AG10803 (cell line): ENCODE measurements around the gene AHI1.

ENCODE experiments used
- DNase-seq: peaks from one replicate; pipeline ENCODE4 v3.0.0; 2010; ENCODE audit warnings: low read depth
- H3K4me3 ChIP-seq: 2 replicates; pipeline ENCODE4 v1.5.1; 2011; ENCODE audit warnings: mild to moderate bottlenecking, low read length, control low read depth
- TF ChIP-seq, protein P1 (sequence below): conservative IDR thresholded peaks from 2 replicates; pipeline ENCODE4 v1.5.1; 2011; ENCODE audit warnings: mild to moderate bottlenecking, low read length, control low read depth, inconsistent platforms

AHI1 gene

GRCh38 chr6:135458051-135458450 lies 39.5 kb downstream of the AHI1 start:
- TF ChIP-seq, protein P1, sequence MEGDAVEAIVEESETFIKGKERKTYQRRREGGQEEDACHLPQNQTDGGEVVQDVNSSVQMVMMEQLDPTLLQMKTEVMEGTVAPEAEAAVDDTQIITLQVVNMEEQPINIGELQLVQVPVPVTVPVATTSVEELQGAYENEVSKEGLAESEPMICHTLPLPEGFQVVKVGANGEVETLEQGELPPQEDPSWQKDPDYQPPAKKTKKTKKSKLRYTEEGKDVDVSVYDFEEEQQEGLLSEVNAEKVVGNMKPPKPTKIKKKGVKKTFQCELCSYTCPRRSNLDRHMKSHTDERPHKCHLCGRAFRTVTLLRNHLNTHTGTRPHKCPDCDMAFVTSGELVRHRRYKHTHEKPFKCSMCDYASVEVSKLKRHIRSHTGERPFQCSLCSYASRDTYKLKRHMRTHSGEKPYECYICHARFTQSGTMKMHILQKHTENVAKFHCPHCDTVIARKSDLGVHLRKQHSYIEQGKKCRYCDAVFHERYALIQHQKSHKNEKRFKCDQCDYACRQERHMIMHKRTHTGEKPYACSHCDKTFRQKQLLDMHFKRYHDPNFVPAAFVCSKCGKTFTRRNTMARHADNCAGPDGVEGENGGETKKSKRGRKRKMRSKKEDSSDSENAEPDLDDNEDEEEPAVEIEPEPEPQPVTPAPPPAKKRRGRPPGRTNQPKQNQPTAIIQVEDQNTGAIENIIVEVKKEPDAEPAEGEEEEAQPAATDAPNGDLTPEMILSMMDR, result no peak

DNA sequence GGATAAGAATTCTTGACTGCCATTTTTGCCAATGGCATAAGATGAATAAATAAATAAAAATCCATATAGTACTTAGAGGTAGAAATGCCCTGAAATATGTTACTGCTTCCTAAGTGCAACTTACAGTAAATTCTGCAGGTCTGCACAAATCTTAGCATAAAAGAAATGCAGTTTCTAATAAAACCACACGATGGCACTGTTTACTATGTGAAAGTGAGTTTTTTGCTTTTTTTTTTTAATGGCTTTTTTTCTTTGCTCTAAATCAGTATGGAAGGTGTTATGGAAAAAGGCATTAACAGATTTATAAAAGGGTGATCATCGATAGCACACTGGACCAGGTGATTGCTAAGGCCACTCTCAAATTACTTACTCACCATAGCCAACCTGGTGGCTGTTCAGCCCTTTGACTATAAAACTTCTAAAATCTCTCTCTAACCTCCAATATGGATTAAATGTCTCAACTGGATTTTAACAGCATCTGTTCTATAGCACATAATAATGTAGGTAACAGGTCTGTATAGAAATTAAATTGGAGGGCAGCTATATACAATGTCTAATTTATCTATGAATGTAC lies 45.8 kb downstream of the AHI1 start:
- H3K4me3 ChIP-seq, result no peak overlapping the region
- DNase-seq, result peak; percentile 46
- TF ChIP-seq, protein P1, result peak; percentile 72

More at GRCh38 chr6:135458051-135458450, 39.5 kb downstream of the AHI1 start:
- peak; percentile 51 for DNase-seq
- H3K4me3 ChIP-seq, result no peak overlapping the region

DNA sequence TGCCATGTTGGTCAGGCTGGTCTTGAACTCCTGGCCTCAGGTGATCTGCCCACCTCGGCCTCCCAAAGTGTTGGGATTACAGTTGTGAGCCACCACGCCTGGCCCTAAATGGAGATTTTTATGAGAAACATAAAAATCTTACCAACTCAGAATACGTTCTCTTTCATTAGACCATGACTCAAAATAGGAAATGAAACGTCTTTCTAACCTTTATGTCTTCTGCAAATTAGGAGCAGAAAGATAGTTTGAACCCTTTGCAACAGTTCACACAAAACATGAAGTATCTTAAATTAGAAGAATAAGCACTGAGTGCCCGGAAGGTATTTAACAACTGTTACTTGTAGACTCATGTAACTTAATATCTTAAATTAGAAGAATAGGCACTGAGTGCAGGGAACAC lies 48.3 kb downstream of the AHI1 start:
- H3K4me3 ChIP-seq, result no peak overlapping the region
- TF ChIP-seq, protein P1, result no peak
- DNase-seq, result no peak

GRCh38 chr6:135440087-135440792 lies 57.3 kb downstream of the AHI1 start:
- H3K4me3 ChIP-seq, result no peak overlapping the region
- no peak for DNase-seq
- TF ChIP-seq, protein P1, result no peak

GRCh38 chr6:135439549-135439948 lies 58.0 kb downstream of the AHI1 start:
- TF ChIP-seq, protein P1, result no peak
- no peak overlapping the region for H3K4me3 ChIP-seq
- DNase-seq, result no peak

DNA sequence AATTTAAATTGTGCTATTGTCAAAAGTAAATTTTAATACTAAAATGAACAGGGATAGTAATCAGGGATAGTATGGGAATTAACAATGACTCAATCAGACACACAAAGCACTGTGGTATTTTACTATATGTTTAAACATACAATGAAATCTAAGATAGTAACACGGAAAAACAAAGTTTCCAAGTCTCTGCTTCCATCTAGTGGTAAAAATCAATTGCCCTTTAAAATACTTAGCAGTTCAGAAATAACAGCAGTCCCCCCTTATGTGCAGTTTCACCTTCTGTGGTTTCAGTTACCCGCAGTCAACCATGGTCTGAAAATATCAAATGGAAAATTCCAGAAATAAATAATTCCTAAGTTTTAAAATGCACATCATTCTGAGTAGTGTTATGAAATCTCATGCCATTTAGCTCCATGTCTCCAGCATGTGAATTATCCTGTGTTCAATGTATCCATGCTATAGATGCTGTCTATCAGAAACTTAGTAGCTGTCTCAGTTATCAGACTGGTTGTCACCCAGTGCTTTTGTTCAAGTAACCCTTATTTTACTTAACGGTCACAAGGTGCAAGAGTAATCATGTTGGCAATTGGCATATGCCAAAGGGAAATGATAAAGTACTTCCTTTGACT lies 58.5 kb downstream of the AHI1 start:
- no peak overlapping the region for H3K4me3 ChIP-seq
- TF ChIP-seq, protein P1, result peak; percentile 48
- no peak for DNase-seq

DNA sequence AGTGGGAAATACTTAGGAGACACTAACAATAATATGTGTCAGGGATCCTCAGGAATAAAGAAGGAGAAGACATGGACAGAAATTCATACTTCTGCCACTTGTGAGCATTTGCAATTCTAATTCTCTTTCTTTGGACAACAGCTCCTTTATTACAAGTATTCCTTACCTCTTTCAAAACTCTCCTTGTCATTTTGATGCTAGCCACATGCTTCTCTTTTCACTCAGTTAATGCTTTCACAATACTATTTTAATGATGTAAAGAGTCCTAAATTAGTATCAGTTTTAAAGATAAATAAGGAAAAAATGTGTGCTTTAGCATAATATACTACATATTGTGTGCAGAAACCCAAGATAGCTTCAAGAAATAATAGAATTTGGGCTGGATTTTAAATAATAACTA lies 62.5 kb downstream of the AHI1 start:
- H3K4me3 ChIP-seq, result no peak overlapping the region
- TF ChIP-seq, protein P1, result no peak
- DNase-seq, result no peak
